ENCODE results near the gene AXDND1. TPM values are rescaled to one million over a fixed set of nuclear protein-coding genes. Genes with fewer than 3 reads are reported as not detected.
"Not testable (repeated sequence)": the region's sequence is repeated elsewhere in the genome, so short reads cannot be mapped to it uniquely, and the experiment has no call there.

Gene AXDND1
- total RNA-seq, 3 donors from 2014 or later: 0.48 to 1.8 (median 0.98) TPM

DNA sequence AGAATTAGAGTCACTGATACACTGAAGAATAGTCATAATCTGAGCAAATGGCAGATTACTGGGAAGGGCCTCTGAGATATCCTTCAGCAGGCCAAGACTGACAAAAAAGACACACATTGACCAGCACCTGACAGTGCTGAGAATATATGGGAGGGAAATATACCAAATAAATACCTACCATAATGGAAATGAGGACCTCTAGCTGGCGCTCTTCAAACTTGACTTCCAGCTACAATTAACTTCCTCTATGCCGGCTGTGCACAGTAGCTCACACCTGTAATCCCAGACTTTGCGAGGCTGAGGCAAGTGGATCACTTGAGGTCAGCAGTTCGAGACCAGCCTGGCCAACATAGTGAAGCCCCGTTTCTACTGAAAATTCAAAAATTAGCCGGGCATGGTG is 140.4 kb downstream of the AXDND1 start:
- Histone ChIP-seq H3K9me3 (no peaks in the 10 kb centered on the region), H3K27me3 (no peaks in the 10 kb centered on the region), H3K36me3 (no peaks in the 10 kb centered on the region), H3K4me3 (no peak overlapping the region), H3K4me1 (no peaks in the 10 kb centered on the region), H3K27ac (no peak overlapping the region)
- intact Hi-C loops (cut with DNase I; ENCODE audit: low total_unique reads): no loop called here
- TF ChIP-seq POLR2AphosphoS5 (IDR thresholded peaks at IDR 0.05): no peak
- TF ChIP-seq, protein P1, sequence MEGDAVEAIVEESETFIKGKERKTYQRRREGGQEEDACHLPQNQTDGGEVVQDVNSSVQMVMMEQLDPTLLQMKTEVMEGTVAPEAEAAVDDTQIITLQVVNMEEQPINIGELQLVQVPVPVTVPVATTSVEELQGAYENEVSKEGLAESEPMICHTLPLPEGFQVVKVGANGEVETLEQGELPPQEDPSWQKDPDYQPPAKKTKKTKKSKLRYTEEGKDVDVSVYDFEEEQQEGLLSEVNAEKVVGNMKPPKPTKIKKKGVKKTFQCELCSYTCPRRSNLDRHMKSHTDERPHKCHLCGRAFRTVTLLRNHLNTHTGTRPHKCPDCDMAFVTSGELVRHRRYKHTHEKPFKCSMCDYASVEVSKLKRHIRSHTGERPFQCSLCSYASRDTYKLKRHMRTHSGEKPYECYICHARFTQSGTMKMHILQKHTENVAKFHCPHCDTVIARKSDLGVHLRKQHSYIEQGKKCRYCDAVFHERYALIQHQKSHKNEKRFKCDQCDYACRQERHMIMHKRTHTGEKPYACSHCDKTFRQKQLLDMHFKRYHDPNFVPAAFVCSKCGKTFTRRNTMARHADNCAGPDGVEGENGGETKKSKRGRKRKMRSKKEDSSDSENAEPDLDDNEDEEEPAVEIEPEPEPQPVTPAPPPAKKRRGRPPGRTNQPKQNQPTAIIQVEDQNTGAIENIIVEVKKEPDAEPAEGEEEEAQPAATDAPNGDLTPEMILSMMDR (IDR thresholded peaks at IDR 0.05): no peak
- TF ChIP-seq POLR2A (IDR thresholded peaks at IDR 0.05): no peak
- no peak for DNase-seq (ENCODE audit: low spot score in 2 of 2)

DNA sequence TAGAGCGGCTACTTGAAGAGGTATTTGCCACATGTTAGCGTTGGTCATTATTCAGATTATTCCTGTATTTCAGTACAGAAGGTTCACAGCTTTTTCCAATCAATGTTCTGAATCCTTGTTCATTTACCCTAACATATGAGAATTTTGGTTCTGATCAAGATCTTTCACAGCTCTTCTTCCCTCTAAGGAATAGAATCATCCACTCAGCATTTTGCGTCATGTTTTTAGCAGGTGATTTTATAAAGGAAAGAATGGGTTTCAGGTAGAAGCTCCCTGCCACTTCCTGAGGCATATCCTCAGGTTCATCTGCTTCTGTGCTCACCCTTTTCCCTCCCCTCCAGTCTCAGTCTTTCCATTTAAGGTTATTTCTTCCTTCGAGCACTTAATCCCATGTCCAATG is 143.6 kb downstream of the AXDND1 start:
- Histone ChIP-seq H3K4me1 (no peaks in the 10 kb centered on the region), H3K27ac (no peak overlapping the region), H3K36me3 (no peaks in the 10 kb centered on the region), H3K4me3 (no peak overlapping the region), H3K9me3 (peaks cover 0 to 3% of the 10 kb centered on the region in 2 donors), H3K27me3 (no peaks in the 10 kb centered on the region)
- TF ChIP-seq POLR2A (IDR thresholded peaks at IDR 0.05) (no peak), POLR2AphosphoS5 (IDR thresholded peaks at IDR 0.05) (no peak)
- TF ChIP-seq, protein P1 (IDR thresholded peaks at IDR 0.05): no peak
- no peak for DNase-seq (ENCODE audit: low spot score in 2 of 2)
- intact Hi-C loops (cut with DNase I; ENCODE audit: low total_unique reads): no loop called here

DNA sequence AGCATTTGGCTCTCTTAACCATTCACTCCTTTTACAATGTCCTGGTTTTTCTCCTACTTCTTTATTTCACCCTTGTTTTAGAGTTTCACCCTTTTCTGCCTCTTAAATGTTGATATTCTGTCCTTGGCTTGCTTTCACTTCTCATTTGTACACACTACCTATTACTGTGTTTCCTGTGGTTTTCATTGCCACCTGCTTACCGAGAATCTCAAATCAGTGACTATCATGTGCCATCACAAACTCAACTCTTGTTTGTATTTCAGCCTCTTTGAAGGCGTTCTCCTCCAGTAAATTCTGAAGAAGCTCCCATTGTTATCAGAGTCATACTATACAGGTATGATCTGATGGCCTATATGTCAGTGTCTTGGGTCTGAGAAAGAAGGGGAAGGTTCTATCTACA is 144.3 kb downstream of the AXDND1 start:
- intact Hi-C loops (cut with DNase I; ENCODE audit: low total_unique reads): no loop called here
- Histone ChIP-seq H3K27me3 (no peaks in the 10 kb centered on the region), H3K36me3 (no peaks in the 10 kb centered on the region), H3K9me3 (peaks cover 0 to 3% of the 10 kb centered on the region in 2 donors), H3K27ac (no peak overlapping the region), H3K4me3 (no peak overlapping the region), H3K4me1 (no peaks in the 10 kb centered on the region)
- TF ChIP-seq POLR2A (IDR thresholded peaks at IDR 0.05) (no peak), POLR2AphosphoS5 (IDR thresholded peaks at IDR 0.05) (no peak)
- TF ChIP-seq, protein P1 (IDR thresholded peaks at IDR 0.05): no peak
- no peak for DNase-seq (ENCODE audit: low spot score in 2 of 2)

DNA sequence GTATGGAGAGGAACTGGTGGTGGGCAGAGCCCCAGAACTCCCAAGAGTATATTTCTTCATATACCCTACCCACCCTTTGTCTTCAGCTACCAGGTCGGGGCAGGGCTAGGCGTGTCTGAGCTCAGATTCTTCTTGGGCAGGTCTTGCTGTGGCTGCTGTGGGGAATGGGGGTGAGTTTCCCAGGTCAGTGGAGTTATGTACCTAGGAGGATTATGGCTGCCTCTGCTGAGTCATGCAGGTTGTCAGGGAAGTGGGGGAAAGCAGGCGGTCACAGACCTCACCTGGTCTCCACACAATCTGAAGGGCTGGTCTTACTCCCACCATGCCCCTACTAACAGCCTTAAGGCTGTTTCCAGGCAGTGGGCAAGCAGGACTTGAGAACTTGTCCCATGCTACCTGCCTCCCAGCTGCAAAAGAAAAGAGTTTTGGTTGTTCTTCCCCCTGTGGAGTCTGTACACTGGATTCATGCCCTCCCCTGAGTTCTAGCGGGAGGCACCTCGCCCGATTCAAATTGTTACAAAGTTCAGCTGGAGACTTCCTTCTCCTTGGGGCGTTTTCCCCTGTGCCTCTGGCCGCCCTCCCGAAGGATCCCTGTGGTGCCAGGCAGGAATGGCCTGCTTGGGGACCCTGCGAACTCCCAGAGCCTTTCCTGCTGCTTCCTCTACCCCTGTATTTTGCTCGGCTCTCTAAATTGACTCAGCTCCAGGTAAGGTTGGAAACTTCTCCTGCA is 151.4 kb downstream of the AXDND1 start:
- no peak overlapping the region for H3K4me3 ChIP-seq
- intact Hi-C loops (cut with DNase I; ENCODE audit: low total_unique reads): no loop called here
- peaks cover 0 to 2% of the 10 kb centered on the region in 2 donors for H3K9me3 ChIP-seq
- H3K27me3 ChIP-seq: no peaks in the 10 kb centered on the region
- no peak for TF ChIP-seq POLR2AphosphoS5 (IDR thresholded peaks at IDR 0.05)
- TF ChIP-seq, protein P1 (IDR thresholded peaks at IDR 0.05): no peak
- no peak for TF ChIP-seq POLR2A (IDR thresholded peaks at IDR 0.05)
- H3K4me1 ChIP-seq: no peaks in the 10 kb centered on the region
- no peak overlapping the region for H3K27ac ChIP-seq
- DNase-seq (ENCODE audit: low spot score in 2 of 2): no peak
- H3K36me3 ChIP-seq: no peaks in the 10 kb centered on the region

DNA sequence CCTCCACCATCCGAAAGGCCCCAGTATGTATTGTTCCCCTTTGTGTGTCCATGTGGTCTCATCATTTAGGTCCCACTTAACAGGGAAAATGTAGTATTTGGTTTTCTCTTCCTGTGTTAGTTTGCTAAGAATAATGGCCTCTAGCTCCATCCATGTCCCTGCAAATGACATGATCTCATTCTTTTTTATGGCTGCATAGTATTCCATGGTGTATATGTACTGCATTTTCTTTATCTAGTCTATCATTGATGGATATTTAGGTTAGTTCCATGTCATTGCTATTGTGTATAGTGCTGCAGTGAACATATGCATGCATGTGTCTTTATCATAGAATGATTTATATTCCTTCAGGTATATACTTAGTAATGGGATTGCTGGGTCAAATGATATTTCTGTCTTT is 152.8 kb downstream of the AXDND1 start:
- H3K9me3 ChIP-seq; H3K4me3 ChIP-seq; intact Hi-C loops (cut with DNase I; ENCODE audit: low total_unique reads); H3K27me3 ChIP-seq; DNase-seq (ENCODE audit: low spot score in 2 of 2); H3K4me1 ChIP-seq; H3K27ac ChIP-seq; H3K36me3 ChIP-seq: not testable (repeated sequence)
